Stimulated activated naive CD4-positive, alpha-beta T cell treated with Interleukin-2 at 50 U/mL for 16 hours (primary cell): ENCODE results near the gene MYPN.
A peak's percentile ranks its signal among the peaks of the same experiment; 100 is the strongest.
"Not testable (repeated sequence)": the region's sequence is repeated elsewhere in the genome, so short reads cannot be mapped to it uniquely, and the experiment has no call there.

Experiments used
- DNase-seq: peaks from one replicate; lab custom pipeline; 2025; lab: John Stamatoyannopoulos, UW

The MYPN gene

GRCh38 chr10:68135362-68135761 is 26.1 kb downstream of the MYPN start:
- no peak for DNase-seq

GRCh38 chr10:68135922-68136792 is 26.9 kb downstream of the MYPN start:
- DNase-seq = no peak

GRCh38 chr10:68137171-68137570 is 27.9 kb downstream of the MYPN start:
- DNase-seq = no peak

- no peak for DNase-seq
These were observed 29.2 kb downstream of the MYPN start for GRCh38 chr10:68138526-68138925.

GRCh38 chr10:68139448-68140272 is 30.4 kb downstream of the MYPN start:
- no peak for DNase-seq

- DNase-seq = no peak
These were observed 33.5 kb downstream of the MYPN start for GRCh38 chr10:68142761-68143160.

GRCh38 chr10:68144709-68145108 is 35.4 kb downstream of the MYPN start:
- no peak for DNase-seq

- DNase-seq = no peak
These were observed 36.4 kb downstream of the MYPN start for GRCh38 chr10:68145705-68146104.

GRCh38 chr10:68146133-68146532 is 36.8 kb downstream of the MYPN start:
- DNase-seq = no peak

GRCh38 chr10:68151453-68151852 is 42.2 kb downstream of the MYPN start:
- no peak for DNase-seq

GRCh38 chr10:68153473-68154210 is 44.4 kb downstream of the MYPN start:
- no peak for DNase-seq

- DNase-seq = no peak
These were observed 44.9 kb downstream of the MYPN start for GRCh38 chr10:68154211-68154497.

GRCh38 chr10:68155615-68156210 is 46.4 kb downstream of the MYPN start:
- DNase-seq = no peak

- peak; percentile 28 for DNase-seq
These were observed 47.3 kb downstream of the MYPN start for GRCh38 chr10:68156373-68157185.

- DNase-seq = not testable (repeated sequence)
These were observed 48.2 kb downstream of the MYPN start for GRCh38 chr10:68157522-68157921.

- no peak for DNase-seq
These were observed 48.7 kb downstream of the MYPN start for GRCh38 chr10:68158031-68158430.

GRCh38 chr10:68163735-68164134 is 54.4 kb downstream of the MYPN start:
- no peak for DNase-seq

- DNase-seq = no peak
These were observed 56.4 kb downstream of the MYPN start for GRCh38 chr10:68165643-68166042.

GRCh38 chr10:68166871-68167585 is 57.7 kb downstream of the MYPN start:
- DNase-seq = no peak

- DNase-seq = no peak
These were observed 58.4 kb downstream of the MYPN start for GRCh38 chr10:68167586-68168189.
